Measurements from ENCODE around the gene C11orf24. TPM values are rescaled to one million over a fixed set of nuclear protein-coding genes. Genes with fewer than 3 reads are reported as not detected.

C11orf24 gene
- total RNA-seq, 2 donors from 2014 or later = 25.1 to 61.0 TPM

- TF ChIP-seq POLR2AphosphoS5 (IDR thresholded peaks at IDR 0.05) (peak; percentile 30), POLR2A (IDR thresholded peaks at IDR 0.05) (peak; percentile 91), CTCF (IDR thresholded peaks at IDR 0.05) (peak in 2 of 4 experiments; percentile 33 to 51)
- under 1% methylated on average over 72 of the region's 90 CpGs for WGBS
- Histone ChIP-seq H3K36me3 (no peaks in the 10 kb centered on the region), H3K27ac (peak overlapping the region; percentile 98 to 99), H3K27me3 (replicated peaks; ENCODE audit: insufficient read depth) (no peaks in the 10 kb centered on the region), H3K9me3 (no peaks in the 10 kb centered on the region), H3K4me1 (replicated peaks) (peaks cover 3% of the 10 kb centered on the region), H3K4me3 (peak overlapping the region; percentile 66 to 92)
- intact Hi-C loops (cut with DNase I) = no loop called here
- peak; percentile 87 for DNase-seq (ENCODE audit: low spot score)
Observed at GRCh38 chr11:68213555-68214172, 58.1 kb downstream of the C11orf24 start.

- WGBS = under 1% methylated on average over 44 of the region's 60 CpGs
- no peaks in the 10 kb centered on the region for H3K9me3 ChIP-seq
Observed at GRCh38 chr11:68213135-68213515, 58.6 kb downstream of the C11orf24 start, which contains the start of gene KMT5B. Gene KMT5B, minus strand, starts transcription at chr11:68213296. Its CDS starts 23,220 bp downstream, at chr11:68190076.

GRCh38 chr11:68212421-68213134 lies 59.2 kb downstream of the C11orf24 start:
- Histone ChIP-seq H3K4me1 (replicated peaks) (peaks cover 5% of the 10 kb centered on the region), H3K4me3 (peak overlapping the region; percentile 66 to 92), H3K36me3 (no peaks in the 10 kb centered on the region), H3K27me3 (replicated peaks; ENCODE audit: insufficient read depth) (no peaks in the 10 kb centered on the region), H3K27ac (peak overlapping the region; percentile 98 to 99), H3K9me3 (no peaks in the 10 kb centered on the region)
- DNase-seq (ENCODE audit: low spot score) = peak; percentile 57
- intact Hi-C loops (cut with DNase I) = no loop called here
- TF ChIP-seq POLR2A (IDR thresholded peaks at IDR 0.05) = peak; percentile 68
- peak; percentile 47 for TF ChIP-seq POLR2AphosphoS5 (IDR thresholded peaks at IDR 0.05)
- peak in 2 of 4 experiments; percentile 40 to 43 for TF ChIP-seq CTCF (IDR thresholded peaks at IDR 0.05)
- 1% methylated on average over 41 of the region's 80 CpGs for WGBS

More at GRCh38 chr11:68213135-68213515, 58.6 kb downstream of the C11orf24 start, which contains the start of gene KMT5B:
- Histone ChIP-seq H3K27me3 (replicated peaks; ENCODE audit: insufficient read depth) (no peaks in the 10 kb centered on the region), H3K4me1 (replicated peaks) (peaks cover 5% of the 10 kb centered on the region), H3K4me3 (peak within 1 kb of the TSS; percentile 66 to 92), H3K27ac (peak within 1 kb of the TSS; percentile 98 to 99), H3K36me3 (no peaks in the 10 kb centered on the region)
- intact Hi-C loops (cut with DNase I) = no loop called here
- TF ChIP-seq CTCF (IDR thresholded peaks at IDR 0.05) (no peak), POLR2A (IDR thresholded peaks at IDR 0.05) (no peak), POLR2AphosphoS5 (IDR thresholded peaks at IDR 0.05) (no peak)
- no peak for DNase-seq (ENCODE audit: low spot score)

- peak; percentile 31 for TF ChIP-seq POLR2AphosphoS5 (IDR thresholded peaks at IDR 0.05)
- TF ChIP-seq CTCF (IDR thresholded peaks at IDR 0.05) = no peak
- Histone ChIP-seq H3K4me1 (replicated peaks) (peaks cover 7% of the 10 kb centered on the region), H3K27ac (peak overlapping the region; percentile 98 to 99), H3K4me3 (peak overlapping the region; percentile 66 to 92), H3K36me3 (no peaks in the 10 kb centered on the region), H3K9me3 (no peaks in the 10 kb centered on the region), H3K27me3 (replicated peaks; ENCODE audit: insufficient read depth) (no peaks in the 10 kb centered on the region)
- 18% methylated on average over 14 of the region's 14 CpGs for WGBS
- peak; percentile 49 for DNase-seq (ENCODE audit: low spot score)
- intact Hi-C loops (cut with DNase I) = no loop called here
Observed at GRCh38 chr11:68211546-68211945, 60.2 kb downstream of the C11orf24 start.

Other genes with a start within 250 kb of the C11orf24 start
- 100 to 1,000 TPM; 247 to 274 TPM for gene NDUFS8, start 241.3 kb downstream of the C11orf24 start, total RNA-seq
- 100 to 1,000 TPM; 114 to 118 TPM for gene TCIRG1, start 232.9 kb downstream of the C11orf24 start, total RNA-seq
- 10 to 100 TPM; 88.6 to 93.4 TPM for gene CHKA, start 150.6 kb downstream of the C11orf24 start, total RNA-seq
- 10 to 100 TPM; 41.0 to 57.7 TPM for gene KMT5B, start 58.7 kb downstream of the C11orf24 start, total RNA-seq
- 10 to 100 TPM; 48.3 to 57.1 TPM for gene LRP5, start 40.6 kb upstream of the C11orf24 start, total RNA-seq
- 100 to 1,000 TPM; 118 to 146 TPM for gene PPP6R3, start 188.8 kb upstream of the C11orf24 start, total RNA-seq